ENCODE data around the gene CSNK1G1.

CSNK1G1 gene

DNA sequence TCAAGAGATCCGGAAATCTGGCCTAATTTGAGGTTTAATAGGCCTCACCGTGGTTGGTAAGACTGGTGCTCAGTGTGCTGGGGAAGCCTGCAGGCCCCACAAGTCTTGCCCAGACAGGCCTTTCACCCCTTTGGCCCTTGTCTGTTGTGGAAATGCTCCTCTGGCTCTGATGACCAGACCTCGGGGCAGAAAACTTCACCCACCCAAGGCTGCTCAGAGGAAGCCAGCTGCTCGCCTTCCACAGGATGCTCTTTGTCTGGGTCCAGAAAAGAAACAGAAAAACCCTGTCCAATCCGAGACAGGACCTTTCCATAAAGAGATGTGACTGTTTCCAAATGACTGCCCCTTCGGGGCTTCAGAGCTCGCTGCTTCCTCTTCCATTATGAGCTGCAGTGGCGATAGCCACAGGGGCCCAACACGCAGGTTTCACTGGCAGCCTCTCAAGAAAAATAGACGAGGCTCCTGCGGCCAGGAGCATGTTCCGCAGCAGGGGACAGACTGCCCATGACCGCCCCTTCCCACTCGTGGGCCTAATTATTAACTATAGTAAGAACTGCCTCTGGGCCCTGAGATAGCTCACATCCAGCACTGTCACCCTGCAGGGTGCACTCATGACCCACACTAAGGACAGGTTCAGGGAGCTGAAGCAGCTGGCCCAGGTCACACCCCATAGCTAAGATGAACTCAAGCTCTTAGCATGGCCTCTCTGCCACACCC lies 211.2 kb downstream of the CSNK1G1 start:
- Histone ChIP-seq H3K4ac (ENCODE audit: low read length) (no peak overlapping the region), H2BK120ac (ENCODE audit: low read depth, low read length) (no peak overlapping the region), H3K4me1 (ENCODE audit: control insufficient read depth in 2 of 2, insufficient read depth in 1 of 2, low read depth in 1 of 2, low read length in 2 of 2) (peaks cover 0 to 5% of the 10 kb centered on the region in 2 donors), H4K8ac (ENCODE audit: low read depth, low read length) (no peak overlapping the region), H4K91ac (ENCODE audit: low read depth, low read length, poor library complexity) (no peak overlapping the region), H3K36me3 (replicated peaks in 1 of 2; ENCODE audit: control insufficient read depth in 2 of 2, insufficient read depth in 2 of 2, low read length in 2 of 2) (peaks cover 10 to 55% of the 10 kb centered on the region in 2 donors), H3K18ac (ENCODE audit: low read length) (no peak overlapping the region), H3K27me3 (ENCODE audit: control insufficient read depth in 3 of 3, insufficient read depth in 3 of 3, low read depth in 1 of 3, low read length in 3 of 3) (no peaks in the 10 kb centered on the region), H3K9ac (ENCODE audit: low read depth, low read length, poor library complexity) (peak overlapping the region; percentile 44), H3K23ac (ENCODE audit: low read depth, low read length, poor library complexity) (no peak overlapping the region), H3K14ac (ENCODE audit: low read length) (no peak overlapping the region), H3K79me1 (ENCODE audit: low read depth, low read length) (no peaks in the 10 kb centered on the region), H2BK15ac (ENCODE audit: low read length) (no peak overlapping the region), H3K9me3 (replicated peaks in 1 of 2; ENCODE audit: control insufficient read depth in 2 of 2, insufficient read depth in 1 of 2, low read depth in 1 of 2, low read length in 2 of 2) (no peaks in the 10 kb centered on the region), H2AFZ (ENCODE audit: low read length) (no peak overlapping the region), H2BK5ac (ENCODE audit: low read length) (no peak overlapping the region), H2BK12ac (ENCODE audit: low read length) (no peak overlapping the region), H3K27ac (replicated peaks; ENCODE audit: low read length) (peak overlapping the region; percentile 28), H3K4me3 (ENCODE audit: low read length in 2 of 2) (no peak overlapping the region), H3K4me2 (ENCODE audit: insufficient read depth, low read length, poor library complexity, severe bottlenecking) (no peak overlapping the region), H2AK5ac (ENCODE audit: low read depth, low read length) (no peak overlapping the region)
- no peak for DNase-seq (ENCODE audit: low spot score)
- no CpG with 5 or more reads among the region's 14 CpGs for WGBS, 2 donors (ENCODE audit: extremely low coverage in 2 of 2, insufficient read length in 2 of 2, insufficient replicate concordance in 1 of 2)

- no peak overlapping the region for H3K27ac ChIP-seq (replicated peaks; ENCODE audit: low read length)
- H2BK15ac ChIP-seq (ENCODE audit: low read length) = no peak overlapping the region
- no peak overlapping the region for H2AK5ac ChIP-seq (ENCODE audit: low read depth, low read length)
- H3K23ac ChIP-seq (ENCODE audit: low read depth, low read length, poor library complexity) = no peak overlapping the region
- H4K8ac ChIP-seq (ENCODE audit: low read depth, low read length) = no peak overlapping the region
- H4K91ac ChIP-seq (ENCODE audit: low read depth, low read length, poor library complexity) = no peak overlapping the region
- no peak overlapping the region for H2BK120ac ChIP-seq (ENCODE audit: low read depth, low read length)
- no peak for DNase-seq (ENCODE audit: low spot score)
- no peak overlapping the region for H3K14ac ChIP-seq (ENCODE audit: low read length)
- no CpG with 5 or more reads among the region's 8 CpGs for WGBS, 2 donors (ENCODE audit: extremely low coverage in 2 of 2, insufficient read length in 2 of 2, insufficient replicate concordance in 1 of 2)
- no peak overlapping the region for H3K18ac ChIP-seq (ENCODE audit: low read length)
- H3K79me1 ChIP-seq (ENCODE audit: low read depth, low read length) = no peaks in the 10 kb centered on the region
- H3K9ac ChIP-seq (ENCODE audit: low read depth, low read length, poor library complexity) = peak overlapping the region; percentile 44
- peak overlapping the region in 1 of 2 donors; percentile 66 for H3K4me3 ChIP-seq (ENCODE audit: low read length in 2 of 2)
- no peak overlapping the region for H2AFZ ChIP-seq (ENCODE audit: low read length)
- H3K4ac ChIP-seq (ENCODE audit: low read length) = no peak overlapping the region
- H3K9me3 ChIP-seq (replicated peaks in 1 of 2; ENCODE audit: control insufficient read depth in 2 of 2, insufficient read depth in 1 of 2, low read depth in 1 of 2, low read length in 2 of 2) = no peaks in the 10 kb centered on the region
- no peak overlapping the region for H2BK5ac ChIP-seq (ENCODE audit: low read length)
- peaks cover 10 to 55% of the 10 kb centered on the region in 2 donors for H3K36me3 ChIP-seq (replicated peaks in 1 of 2; ENCODE audit: control insufficient read depth in 2 of 2, insufficient read depth in 2 of 2, low read length in 2 of 2)
- H3K27me3 ChIP-seq (ENCODE audit: control insufficient read depth in 3 of 3, insufficient read depth in 3 of 3, low read depth in 1 of 3, low read length in 3 of 3) = no peaks in the 10 kb centered on the region
- no peak overlapping the region for H2BK12ac ChIP-seq (ENCODE audit: low read length)
- H3K4me2 ChIP-seq (ENCODE audit: insufficient read depth, low read length, poor library complexity, severe bottlenecking) = no peak overlapping the region
- peaks cover 0 to 5% of the 10 kb centered on the region in 2 donors for H3K4me1 ChIP-seq (ENCODE audit: control insufficient read depth in 2 of 2, insufficient read depth in 1 of 2, low read depth in 1 of 2, low read length in 2 of 2)
Measured at GRCh38 chr15:64144192-64144564, 211.8 kb downstream of the CSNK1G1 start.

- no peak for DNase-seq (ENCODE audit: low spot score)
Measured at GRCh38 chr15:64143276-64143675, 212.7 kb downstream of the CSNK1G1 start.

DNA sequence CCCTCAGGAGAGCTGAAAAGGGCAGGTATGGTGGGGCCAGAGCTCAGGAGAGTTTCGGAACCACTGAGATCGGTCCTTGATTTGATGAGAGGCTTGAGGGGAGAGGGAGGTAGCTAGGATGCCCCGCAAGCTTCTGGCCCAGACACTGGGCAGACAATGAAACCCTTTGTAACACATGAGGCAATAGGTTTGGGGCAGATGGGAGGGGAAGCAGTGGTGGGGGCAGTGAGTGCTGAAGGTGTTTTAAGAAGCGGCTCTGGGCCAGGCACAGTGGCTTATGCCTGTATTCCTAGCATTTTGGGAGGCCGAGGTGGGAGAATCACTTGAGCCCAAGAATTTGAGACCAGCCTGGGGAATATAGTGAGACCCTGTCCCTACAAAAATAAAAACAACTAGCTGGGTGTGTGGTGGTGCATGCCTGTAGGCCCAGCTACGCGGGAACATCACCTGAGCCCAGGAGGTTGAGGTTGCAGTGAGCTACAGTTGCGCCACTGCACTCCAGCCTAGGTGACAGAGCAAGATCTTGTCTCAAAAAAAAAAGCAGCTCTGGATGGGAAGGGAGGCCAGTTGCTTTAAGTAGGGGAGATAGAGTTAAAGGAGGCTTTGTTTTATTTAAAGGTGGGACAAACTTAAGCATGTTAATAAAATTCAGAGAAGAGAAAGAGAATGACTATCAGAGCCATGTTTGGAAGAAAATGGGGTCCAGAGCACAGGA lies 214.0 kb downstream of the CSNK1G1 start:
- no peak for DNase-seq (ENCODE audit: low spot score)

More at GRCh38 chr15:64143276-64143675, 212.7 kb downstream of the CSNK1G1 start:
- peaks cover 0 to 5% of the 10 kb centered on the region in 2 donors for H3K4me1 ChIP-seq (ENCODE audit: control insufficient read depth in 2 of 2, insufficient read depth in 1 of 2, low read depth in 1 of 2, low read length in 2 of 2)
- no peaks in the 10 kb centered on the region for H3K27me3 ChIP-seq (ENCODE audit: control insufficient read depth in 3 of 3, insufficient read depth in 3 of 3, low read depth in 1 of 3, low read length in 3 of 3)
- no peaks in the 10 kb centered on the region for H3K79me1 ChIP-seq (ENCODE audit: low read depth, low read length)
- peak overlapping the region; percentile 20 for H3K23ac ChIP-seq (ENCODE audit: low read depth, low read length, poor library complexity)
- no peak overlapping the region for H2AK5ac ChIP-seq (ENCODE audit: low read depth, low read length)
- no peak overlapping the region for H3K27ac ChIP-seq (replicated peaks; ENCODE audit: low read length)
- H3K9ac ChIP-seq (ENCODE audit: low read depth, low read length, poor library complexity) = no peak overlapping the region
- H3K9me3 ChIP-seq (replicated peaks in 1 of 2; ENCODE audit: control insufficient read depth in 2 of 2, insufficient read depth in 1 of 2, low read depth in 1 of 2, low read length in 2 of 2) = no peaks in the 10 kb centered on the region
- no peak overlapping the region for H3K14ac ChIP-seq (ENCODE audit: low read length)
- no peak overlapping the region for H2BK120ac ChIP-seq (ENCODE audit: low read depth, low read length)
- H4K8ac ChIP-seq (ENCODE audit: low read depth, low read length) = peak overlapping the region; percentile 17
- H2BK12ac ChIP-seq (ENCODE audit: low read length) = no peak overlapping the region
- no peak overlapping the region for H2BK15ac ChIP-seq (ENCODE audit: low read length)
- H3K4ac ChIP-seq (ENCODE audit: low read length) = no peak overlapping the region
- no peak overlapping the region for H3K4me3 ChIP-seq (ENCODE audit: low read length in 2 of 2)
- H4K91ac ChIP-seq (ENCODE audit: low read depth, low read length, poor library complexity) = no peak overlapping the region
- H2AFZ ChIP-seq (ENCODE audit: low read length) = no peak overlapping the region
- no peak overlapping the region for H2BK5ac ChIP-seq (ENCODE audit: low read length)
- no peak overlapping the region for H3K4me2 ChIP-seq (ENCODE audit: insufficient read depth, low read length, poor library complexity, severe bottlenecking)
- peaks cover 12 to 63% of the 10 kb centered on the region in 2 donors for H3K36me3 ChIP-seq (replicated peaks in 1 of 2; ENCODE audit: control insufficient read depth in 2 of 2, insufficient read depth in 2 of 2, low read length in 2 of 2)
- no CpG with 5 or more reads among the region's 6 CpGs for WGBS, 2 donors (ENCODE audit: extremely low coverage in 2 of 2, insufficient read length in 2 of 2, insufficient replicate concordance in 1 of 2)
- H3K18ac ChIP-seq (ENCODE audit: low read length) = no peak overlapping the region

More for the DNA sequence above, 214.0 kb downstream of the CSNK1G1 start:
- Histone ChIP-seq H2BK15ac (ENCODE audit: low read length) (no peak overlapping the region), H3K4ac (ENCODE audit: low read length) (no peak overlapping the region), H3K4me3 (ENCODE audit: low read length in 2 of 2) (no peak overlapping the region), H2AK5ac (ENCODE audit: low read depth, low read length) (no peak overlapping the region), H3K27me3 (ENCODE audit: control insufficient read depth in 3 of 3, insufficient read depth in 3 of 3, low read depth in 1 of 3, low read length in 3 of 3) (no peaks in the 10 kb centered on the region), H4K8ac (ENCODE audit: low read depth, low read length) (no peak overlapping the region), H3K18ac (ENCODE audit: low read length) (no peak overlapping the region), H3K4me2 (ENCODE audit: insufficient read depth, low read length, poor library complexity, severe bottlenecking) (no peak overlapping the region), H3K4me1 (ENCODE audit: control insufficient read depth in 2 of 2, insufficient read depth in 1 of 2, low read depth in 1 of 2, low read length in 2 of 2) (peaks cover 0 to 3% of the 10 kb centered on the region in 2 donors), H3K9me3 (replicated peaks in 1 of 2; ENCODE audit: control insufficient read depth in 2 of 2, insufficient read depth in 1 of 2, low read depth in 1 of 2, low read length in 2 of 2) (no peaks in the 10 kb centered on the region), H2BK5ac (ENCODE audit: low read length) (no peak overlapping the region), H3K79me1 (ENCODE audit: low read depth, low read length) (no peaks in the 10 kb centered on the region), H2BK120ac (ENCODE audit: low read depth, low read length) (no peak overlapping the region), H3K9ac (ENCODE audit: low read depth, low read length, poor library complexity) (no peak overlapping the region), H2AFZ (ENCODE audit: low read length) (no peak overlapping the region), H3K23ac (ENCODE audit: low read depth, low read length, poor library complexity) (no peak overlapping the region), H3K36me3 (replicated peaks in 1 of 2; ENCODE audit: control insufficient read depth in 2 of 2, insufficient read depth in 2 of 2, low read length in 2 of 2) (peaks cover 18 to 76% of the 10 kb centered on the region in 2 donors), H3K27ac (replicated peaks; ENCODE audit: low read length) (no peak overlapping the region), H2BK12ac (ENCODE audit: low read length) (no peak overlapping the region), H4K91ac (ENCODE audit: low read depth, low read length, poor library complexity) (no peak overlapping the region), H3K14ac (ENCODE audit: low read length) (no peak overlapping the region)
- no CpG with 5 or more reads among the region's 8 CpGs for WGBS, 2 donors (ENCODE audit: extremely low coverage in 2 of 2, insufficient read length in 2 of 2, insufficient replicate concordance in 1 of 2)

All from neuronal stem cell (in vitro differentiated cells).